Neural crest cell (in vitro differentiated cells): ENCODE data around the gene SLC25A21. TPM values are rescaled to one million over a fixed set of nuclear protein-coding genes. Genes with fewer than 3 reads are reported as not detected.
"Not testable (repeated sequence)": the region's sequence is repeated elsewhere in the genome, so short reads cannot be mapped to it uniquely, and the experiment has no call there.

Experiments used
- DNase-seq: peaks from one replicate; pipeline ENCODE4 v3.0.0; 2021; ENCODE audit warnings: low read depth, mixed read lengths, low spot score
- H3K27ac Mint-ChIP-seq: one replicate; pipeline ENCODE4 v1.8.0; 2021; ENCODE audit warnings: mild to moderate bottlenecking, mixed read lengths; ENCODE audit not compliant: unreplicated experiment
- H3K27me3 Mint-ChIP-seq: 2 replicates; pipeline ENCODE4 v1.8.0; 2021; ENCODE audit warnings: low read depth, mild to moderate bottlenecking, mixed read lengths
- H3K36me3 Mint-ChIP-seq: 2 replicates; pipeline ENCODE4 v1.8.0; 2021; ENCODE audit warnings: low read depth, mild to moderate bottlenecking, mixed read lengths
- H3K4me1 Mint-ChIP-seq: 2 replicates; pipeline ENCODE4 v1.8.0; 2021; ENCODE audit warnings: mixed read lengths
- H3K4me3 Mint-ChIP-seq: one replicate; pipeline ENCODE4 v1.8.0; 2021; ENCODE audit warnings: mild to moderate bottlenecking, mixed read lengths
- H3K9me3 Mint-ChIP-seq: 2 replicates; pipeline ENCODE4 v1.8.0; 2021; ENCODE audit warnings: mixed read lengths
- CTCF ChIP-seq: fragments of 200-600 bp; sonication (generic); conservative IDR thresholded peaks from 2 replicates; pipeline ENCODE4 v1.5.0; 2021; ENCODE audit warnings: antibody characterized with exemption, mild to moderate bottlenecking
- total RNA-seq: library from RNA; stranded (reverse); gene quantifications from 2 replicates; pipeline ENCODE4 v1.2.1, GENCODE V29; 2021

SLC25A21 gene
- total RNA-seq, 1 donor from 2014 or later: 2.2 TPM

GRCh38 chr14:36700651-36701050, 471.8 kb downstream of the SLC25A21 start:
- no peak for DNase-seq
- H3K27ac Mint-ChIP-seq: no peak overlapping the region
- no peak overlapping the region for H3K4me3 Mint-ChIP-seq
- peaks cover 10% of the 10 kb centered on the region for H3K36me3 Mint-ChIP-seq
- TF ChIP-seq CTCF: no peak
- H3K4me1 Mint-ChIP-seq: peaks cover 4% of the 10 kb centered on the region
- peaks cover 11% of the 10 kb centered on the region for H3K9me3 Mint-ChIP-seq
- H3K27me3 Mint-ChIP-seq: peaks cover 8% of the 10 kb centered on the region

- H3K4me1 Mint-ChIP-seq, H3K4me3 Mint-ChIP-seq, H3K27ac Mint-ChIP-seq, DNase-seq: not testable (repeated sequence)
- Mint-ChIP-seq H3K27me3 (peaks cover 16% of the 10 kb centered on the region), H3K9me3 (peaks cover 15% of the 10 kb centered on the region), H3K36me3 (peaks cover 13% of the 10 kb centered on the region)
Measured at GRCh38 chr14:36699420-36699819, 473.0 kb downstream of the SLC25A21 start.

GRCh38 chr14:36690311-36691040, 481.9 kb downstream of the SLC25A21 start:
- peaks cover 11% of the 10 kb centered on the region for H3K27me3 Mint-ChIP-seq
- TF ChIP-seq CTCF: no peak
- H3K27ac Mint-ChIP-seq: no peak overlapping the region
- H3K4me3 Mint-ChIP-seq: no peak overlapping the region
- H3K36me3 Mint-ChIP-seq: peaks cover under 1% of the 10 kb centered on the region
- H3K9me3 Mint-ChIP-seq: peaks cover 5% of the 10 kb centered on the region
- no peaks in the 10 kb centered on the region for H3K4me1 Mint-ChIP-seq
- DNase-seq: no peak

- no peak for TF ChIP-seq CTCF
- no peak overlapping the region for H3K27ac Mint-ChIP-seq
- H3K4me3 Mint-ChIP-seq: no peak overlapping the region
- peaks cover 11% of the 10 kb centered on the region for H3K27me3 Mint-ChIP-seq
- peaks cover 3% of the 10 kb centered on the region for H3K9me3 Mint-ChIP-seq
- DNase-seq: no peak
- no peaks in the 10 kb centered on the region for H3K36me3 Mint-ChIP-seq
- no peaks in the 10 kb centered on the region for H3K4me1 Mint-ChIP-seq
Measured at GRCh38 chr14:36684946-36685345, 487.5 kb downstream of the SLC25A21 start.

- Mint-ChIP-seq H3K36me3 (no peaks in the 10 kb centered on the region), H3K27me3 (peaks cover 22% of the 10 kb centered on the region), H3K4me1 (no peaks in the 10 kb centered on the region), H3K4me3 (no peak overlapping the region), H3K27ac (no peak overlapping the region), H3K9me3 (no peaks in the 10 kb centered on the region)
- no peak for TF ChIP-seq CTCF
- DNase-seq: no peak
Measured at GRCh38 chr14:36683083-36683724, 489.2 kb downstream of the SLC25A21 start.

- peaks cover 30% of the 10 kb centered on the region for H3K27me3 Mint-ChIP-seq
- no peak for TF ChIP-seq CTCF
- no peaks in the 10 kb centered on the region for H3K9me3 Mint-ChIP-seq
- no peak for DNase-seq
- H3K4me1 Mint-ChIP-seq: no peaks in the 10 kb centered on the region
- no peaks in the 10 kb centered on the region for H3K36me3 Mint-ChIP-seq
- no peak overlapping the region for H3K27ac Mint-ChIP-seq
- H3K4me3 Mint-ChIP-seq: no peak overlapping the region
Measured at GRCh38 chr14:36682338-36682737, 490.1 kb downstream of the SLC25A21 start.
